GM18505 (cell line): ENCODE results near the gene PRIMPOL.
A peak's percentile ranks its signal among the peaks of the same experiment; 100 is the strongest.
"Not testable (repeated sequence)": the region's sequence is repeated elsewhere in the genome, so short reads cannot be mapped to it uniquely, and the experiment has no call there.

Experiments
- ATAC-seq: cut with Tn5 transposase; IDR thresholded peaks from one replicate; pipeline ENCODE4 v1.9.1; 2021; ENCODE audit not compliant: unreplicated experiment
- POLR2A ChIP-seq: IDR thresholded peaks from 4 replicates; pipeline ENCODE4 v1.6.1; 2011; ENCODE audit warnings: borderline replicate concordance; ENCODE audit not compliant: insufficient read depth, insufficient read length; ENCODE audit errors: extremely low read depth

Gene PRIMPOL

GRCh38 chr4:184648054-184648312 is 1.6 kb upstream of the PRIMPOL start:
- no peak for ATAC-seq
- TF ChIP-seq POLR2A, result no peak

- TF ChIP-seq POLR2A, result peak; percentile 45
- peak; percentile 29 for ATAC-seq
Measured at GRCh38 chr4:184648313-184649025, 1.1 kb upstream of the PRIMPOL start.

GRCh38 chr4:184649971-184650855 is 675 bp downstream of the PRIMPOL start:
- peak; percentile 7 for ATAC-seq
- no peak for TF ChIP-seq POLR2A

- TF ChIP-seq POLR2A, result no peak
- ATAC-seq, result no peak
Measured at GRCh38 chr4:184651899-184652298, 2.4 kb downstream of the PRIMPOL start.

- ATAC-seq, result not testable (repeated sequence)
Measured at GRCh38 chr4:184652681-184653080, 3.1 kb downstream of the PRIMPOL start.

GRCh38 chr4:184653650-184654049 is 4.1 kb downstream of the PRIMPOL start:
- TF ChIP-seq POLR2A, result no peak

GRCh38 chr4:184655889-184656869 is 6.6 kb downstream of the PRIMPOL start:
- TF ChIP-seq POLR2A, result no peak
- ATAC-seq, result no peak

More at GRCh38 chr4:184653650-184654049, 4.1 kb downstream of the PRIMPOL start:
- no peak for ATAC-seq

- no peak for TF ChIP-seq POLR2A
- ATAC-seq, result no peak
Measured at GRCh38 chr4:184657144-184657543, 7.6 kb downstream of the PRIMPOL start.

GRCh38 chr4:184657820-184658219 is 8.3 kb downstream of the PRIMPOL start:
- ATAC-seq, result not testable (repeated sequence)

GRCh38 chr4:184660978-184661377 is 11.4 kb downstream of the PRIMPOL start:
- ATAC-seq, result no peak
- no peak for TF ChIP-seq POLR2A

GRCh38 chr4:184662236-184662635 is 12.7 kb downstream of the PRIMPOL start:
- no peak for TF ChIP-seq POLR2A
- no peak for ATAC-seq

GRCh38 chr4:184664445-184665210 is 15.1 kb downstream of the PRIMPOL start:
- TF ChIP-seq POLR2A, result no peak
- ATAC-seq, result no peak

- no peak for ATAC-seq
- TF ChIP-seq POLR2A, result no peak
Measured at GRCh38 chr4:184666670-184667069, 17.1 kb downstream of the PRIMPOL start.
